ENCODE data around the gene CSPG4.

The CSPG4 gene

GRCh38 chr15:75640483-75641178 is 72.0 kb downstream of the CSPG4 start:
- H3K9ac ChIP-seq (ENCODE audit: low read length): peak overlapping the region; percentile 86
- H3K36me3 ChIP-seq (replicated peaks; ENCODE audit: insufficient read depth, low read length): no peaks in the 10 kb centered on the region
- peak; percentile 47 for TF ChIP-seq CTCF (IDR thresholded peaks at IDR 0.05; ENCODE audit: low read length)
- TF ChIP-seq EZH2phosphoT487 (IDR thresholded peaks at IDR 0.05; ENCODE audit: low read length): no peak
- TF ChIP-seq EZH2 (optimal IDR thresholded peaks at IDR 0.05; ENCODE audit: low read depth, low read length): no peak
- H3K79me2 ChIP-seq (ENCODE audit: low read length): peaks cover 29% of the 10 kb centered on the region
- DNase-seq: peak; percentile 78
- H3K4me2 ChIP-seq (ENCODE audit: low read depth, low read length): peak overlapping the region; percentile 74
- no peaks in the 10 kb centered on the region for H3K9me2 ChIP-seq (replicated peaks; ENCODE audit: insufficient read depth, low read length)
- H4K20me1 ChIP-seq (ENCODE audit: insufficient read depth, low read length): no peaks in the 10 kb centered on the region
- H3K4me1 ChIP-seq (ENCODE audit: low read length): no peaks in the 10 kb centered on the region
- H2AFZ ChIP-seq (ENCODE audit: low read length): peak overlapping the region; percentile 63
- H3K27ac ChIP-seq (ENCODE audit: low read length): peak overlapping the region; percentile 69
- peaks cover 4% of the 10 kb centered on the region; the same call in 1 of the 2 replicates for H3K27me3 ChIP-seq (replicated peaks; ENCODE audit: insufficient read depth, low read length)
- no peaks in the 10 kb centered on the region for H3K9me3 ChIP-seq (replicated peaks; ENCODE audit: insufficient read depth, low read length)
- peak overlapping the region; percentile 94 for H3K4me3 ChIP-seq (ENCODE audit: low read length)
- H3F3A ChIP-seq (ENCODE audit: insufficient read depth, low read length): peaks cover 9% of the 10 kb centered on the region; the same call in 1 of the 2 replicates

- Histone ChIP-seq H3K9me3 (replicated peaks; ENCODE audit: insufficient read depth, low read length) (no peaks in the 10 kb centered on the region), H3K4me3 (ENCODE audit: low read length) (peak within 1 kb of the TSS; percentile 94), H4K20me1 (ENCODE audit: insufficient read depth, low read length) (no peaks in the 10 kb centered on the region), H3K4me2 (ENCODE audit: low read depth, low read length) (peak within 1 kb of the TSS; percentile 77), H2AFZ (ENCODE audit: low read length) (peak within 1 kb of the TSS; percentile 63), H3K27ac (ENCODE audit: low read length) (peak within 1 kb of the TSS; percentile 69), H3K9ac (ENCODE audit: low read length) (peak within 1 kb of the TSS; percentile 86), H3K79me2 (ENCODE audit: low read length) (peaks cover 29% of the 10 kb centered on the region), H3K36me3 (replicated peaks; ENCODE audit: insufficient read depth, low read length) (no peaks in the 10 kb centered on the region), H3K4me1 (ENCODE audit: low read length) (no peaks in the 10 kb centered on the region), H3K27me3 (replicated peaks; ENCODE audit: insufficient read depth, low read length) (peaks cover 4% of the 10 kb centered on the region; the same call in 1 of the 2 replicates), H3K9me2 (replicated peaks; ENCODE audit: insufficient read depth, low read length) (no peaks in the 10 kb centered on the region), H3F3A (ENCODE audit: insufficient read depth, low read length) (peaks cover 9% of the 10 kb centered on the region; the same call in 1 of the 2 replicates)
- no peak for TF ChIP-seq EZH2phosphoT487 (IDR thresholded peaks at IDR 0.05; ENCODE audit: low read length)
- no peak for TF ChIP-seq CTCF (IDR thresholded peaks at IDR 0.05; ENCODE audit: low read length)
- DNase-seq: peak; percentile 98
Measured at GRCh38 chr15:75639709-75640482, 72.8 kb downstream of the CSPG4 start, which contains the start of gene IMP3. Gene IMP3 (minus strand): TSS chr15:75640224. CDS start chr15:75640168, 56 bp downstream.

- Histone ChIP-seq H3K79me2 (ENCODE audit: low read length) (peaks cover 29% of the 10 kb centered on the region), H3K4me1 (ENCODE audit: low read length) (no peaks in the 10 kb centered on the region), H3K36me3 (replicated peaks; ENCODE audit: insufficient read depth, low read length) (no peaks in the 10 kb centered on the region), H4K20me1 (ENCODE audit: insufficient read depth, low read length) (no peaks in the 10 kb centered on the region), H3K9me3 (replicated peaks; ENCODE audit: insufficient read depth, low read length) (no peaks in the 10 kb centered on the region), H3K9me2 (replicated peaks; ENCODE audit: insufficient read depth, low read length) (no peaks in the 10 kb centered on the region), H3K27ac (ENCODE audit: low read length) (peak overlapping the region; percentile 69; the same call in 1 of the 2 replicates), H2AFZ (ENCODE audit: low read length) (peak overlapping the region; percentile 63), H3K9ac (ENCODE audit: low read length) (peak overlapping the region; percentile 86), H3K27me3 (replicated peaks; ENCODE audit: insufficient read depth, low read length) (peaks cover 2% of the 10 kb centered on the region; the same call in 1 of the 2 replicates), H3K4me3 (ENCODE audit: low read length) (peak overlapping the region; percentile 94), H3F3A (ENCODE audit: insufficient read depth, low read length) (peaks cover 9% of the 10 kb centered on the region; the same call in 1 of the 2 replicates), H3K4me2 (ENCODE audit: low read depth, low read length) (peak overlapping the region; percentile 77)
- DNase-seq: no peak
- TF ChIP-seq CTCF (IDR thresholded peaks at IDR 0.05; ENCODE audit: low read length): no peak
- no peak for TF ChIP-seq EZH2phosphoT487 (IDR thresholded peaks at IDR 0.05; ENCODE audit: low read length)
- TF ChIP-seq EZH2 (optimal IDR thresholded peaks at IDR 0.05; ENCODE audit: low read depth, low read length): no peak
Measured at GRCh38 chr15:75639191-75639708, 73.4 kb downstream of the CSPG4 start.

Data from MM.1S (cell line).